Measurements from ENCODE around the gene OSBPL9.
"Not testable (repeated sequence)": the region's sequence is repeated elsewhere in the genome, so short reads cannot be mapped to it uniquely, and the experiment has no call there.

Gene OSBPL9

DNA sequence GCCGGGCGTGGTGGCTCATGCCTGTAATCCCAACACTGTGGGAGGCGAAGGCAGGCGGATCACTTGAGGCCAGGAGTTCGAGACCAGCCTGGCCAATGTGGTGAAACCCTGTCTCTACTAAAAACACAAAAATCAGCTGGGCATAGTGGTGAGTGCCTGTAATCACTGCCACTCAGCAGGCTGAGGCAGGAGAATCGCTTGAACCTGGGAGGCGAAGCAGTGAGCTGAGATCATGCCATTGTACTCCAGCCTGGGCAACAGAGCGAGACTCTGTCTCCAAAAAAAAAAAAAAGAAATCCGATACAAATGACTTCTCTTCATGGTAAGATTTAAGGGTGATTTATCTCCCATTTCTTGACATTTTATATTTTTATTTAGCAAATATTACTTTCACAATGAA is 202.1 kb downstream of the OSBPL9 start:
- not testable (repeated sequence) for DNase-seq

DNA sequence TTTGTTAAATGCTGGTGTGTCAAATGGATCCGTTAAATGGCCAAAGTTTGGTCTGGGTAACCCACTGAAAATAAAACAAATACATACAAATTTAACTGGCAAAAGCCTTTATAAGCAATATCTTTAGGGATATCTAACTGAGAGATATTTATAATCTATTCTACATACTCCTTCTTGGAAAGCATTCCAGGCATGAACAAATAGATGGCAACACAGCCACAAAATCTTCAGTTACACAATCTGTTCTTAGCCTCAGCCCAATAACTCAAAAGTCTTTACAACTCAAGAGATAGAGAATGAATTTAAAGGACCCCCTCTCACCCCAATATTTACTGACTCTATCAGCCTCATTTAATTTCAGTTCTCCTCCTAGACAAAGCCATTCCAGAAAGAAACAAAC is 202.9 kb downstream of the OSBPL9 start:
- no peak for DNase-seq

DNA sequence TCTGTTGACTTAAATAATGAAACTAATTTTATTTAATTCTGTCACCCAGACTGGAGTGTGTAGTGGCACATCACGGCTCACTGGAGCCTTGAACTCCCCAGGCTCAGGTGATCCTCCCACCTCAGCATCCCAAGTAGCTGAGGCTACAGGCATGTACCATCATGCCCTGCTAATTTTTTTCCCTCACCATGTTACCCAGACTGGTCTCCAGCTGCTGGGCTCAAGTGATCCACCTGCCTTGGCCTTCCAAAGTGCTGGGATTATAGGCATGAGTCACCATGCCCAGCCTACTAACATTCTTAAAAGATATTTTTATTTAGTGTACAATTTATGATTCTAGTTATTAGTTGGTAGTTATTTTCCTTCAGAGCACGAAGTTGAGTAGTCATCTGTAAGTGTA is 212.2 kb downstream of the OSBPL9 start:
- no peak for DNase-seq

GRCh38 chr1:51833700-51834099 is 216.8 kb downstream of the OSBPL9 start:
- no peak for DNase-seq

- DNase-seq: no peak
Measured at GRCh38 chr1:51837243-51837642, 220.4 kb downstream of the OSBPL9 start.
